Activated T-cell treated with anti-CD3 and anti-CD28 coated beads, Interleukin-2, amount 50 U/mL, for 48 hours (primary cell): ENCODE measurements around the gene GPX4.

Experiments
- DNase-seq, 2 experiments: peaks; one replicate each; pipeline ENCODE4 v3.0.0-alpha.2; 2020

Gene GPX4, protein sequence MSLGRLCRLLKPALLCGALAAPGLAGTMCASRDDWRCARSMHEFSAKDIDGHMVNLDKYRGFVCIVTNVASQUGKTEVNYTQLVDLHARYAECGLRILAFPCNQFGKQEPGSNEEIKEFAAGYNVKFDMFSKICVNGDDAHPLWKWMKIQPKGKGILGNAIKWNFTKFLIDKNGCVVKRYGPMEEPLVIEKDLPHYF

DNA sequence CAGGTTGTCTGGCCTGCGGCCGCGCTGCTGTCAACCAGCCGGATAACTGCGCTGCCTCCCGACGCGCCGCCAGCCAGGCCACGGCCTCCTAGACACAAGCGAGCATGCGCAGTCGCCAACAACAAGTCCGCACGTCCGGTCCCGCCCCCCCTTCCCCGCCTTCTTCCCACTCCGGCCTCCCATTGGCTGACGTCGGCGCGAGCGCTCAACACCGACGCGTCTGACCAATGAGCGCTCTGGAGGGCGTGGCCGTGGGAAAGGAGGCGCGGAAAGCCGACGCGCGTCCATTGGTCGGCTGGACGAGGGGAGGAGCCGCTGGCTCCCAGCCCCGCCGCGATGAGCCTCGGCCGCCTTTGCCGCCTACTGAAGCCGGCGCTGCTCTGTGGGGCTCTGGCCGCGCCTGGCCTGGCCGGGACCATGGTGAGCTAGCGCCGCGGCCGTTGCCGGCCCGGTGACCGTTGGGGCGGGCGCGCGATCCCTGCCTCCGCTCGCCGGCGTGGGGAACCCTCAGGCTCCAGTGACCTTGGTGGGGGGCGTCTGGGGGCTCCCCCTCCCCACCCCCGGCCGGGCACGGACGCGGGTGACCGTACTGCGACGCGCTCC lies at the start of gene GPX4:
Gene GPX4 (plus strand): TSS at position 287 of the 603 bp plus-strand sequence. CDS start 50 bp downstream, at position 337.
- peak; percentile 98 for DNase-seq

DNA sequence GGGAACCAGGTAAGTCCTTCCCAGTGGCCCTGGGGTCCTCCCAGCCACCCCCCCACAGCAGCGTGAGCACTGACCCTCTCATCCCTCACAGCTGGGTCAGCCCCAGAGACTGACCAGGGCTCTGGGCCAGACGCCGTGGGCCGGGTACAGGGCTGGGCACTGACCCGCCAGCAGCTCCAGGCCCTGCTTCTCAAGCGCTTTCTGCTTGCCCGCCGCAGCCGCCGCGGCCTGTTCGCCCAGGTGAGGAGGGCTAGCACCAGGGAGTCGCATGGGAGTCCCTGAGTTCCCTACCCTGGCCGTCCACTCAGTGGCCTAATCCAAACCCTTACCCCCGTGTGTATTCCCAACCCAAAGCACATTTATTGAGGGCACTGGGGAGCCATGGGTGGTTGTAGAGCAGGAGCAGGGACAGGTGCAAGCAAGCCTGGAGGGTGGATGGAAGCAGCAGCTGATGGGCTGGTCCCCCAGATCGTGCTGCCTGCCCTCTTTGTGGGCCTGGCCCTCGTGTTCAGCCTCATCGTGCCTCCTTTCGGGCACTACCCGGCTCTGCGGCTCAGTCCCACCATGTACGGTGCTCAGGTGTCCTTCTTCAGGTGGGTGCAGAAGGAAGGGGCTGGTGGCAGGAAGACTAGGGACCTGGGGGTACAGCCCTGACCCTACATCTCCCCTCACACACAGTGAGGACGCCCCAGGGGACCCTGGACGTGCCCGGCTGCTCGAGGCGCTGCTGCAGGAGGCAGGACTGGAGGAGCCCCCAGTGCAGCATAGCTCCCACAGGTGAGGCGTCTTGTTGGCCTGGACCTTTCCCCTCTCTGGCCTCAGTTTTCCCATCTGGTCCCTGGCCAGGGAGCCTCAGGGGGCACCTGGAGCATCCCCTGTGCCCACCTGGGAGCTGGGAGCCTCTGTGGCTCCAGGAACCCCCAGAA lies 49.4 kb upstream of the GPX4 start:
- no peak for DNase-seq

DNA sequence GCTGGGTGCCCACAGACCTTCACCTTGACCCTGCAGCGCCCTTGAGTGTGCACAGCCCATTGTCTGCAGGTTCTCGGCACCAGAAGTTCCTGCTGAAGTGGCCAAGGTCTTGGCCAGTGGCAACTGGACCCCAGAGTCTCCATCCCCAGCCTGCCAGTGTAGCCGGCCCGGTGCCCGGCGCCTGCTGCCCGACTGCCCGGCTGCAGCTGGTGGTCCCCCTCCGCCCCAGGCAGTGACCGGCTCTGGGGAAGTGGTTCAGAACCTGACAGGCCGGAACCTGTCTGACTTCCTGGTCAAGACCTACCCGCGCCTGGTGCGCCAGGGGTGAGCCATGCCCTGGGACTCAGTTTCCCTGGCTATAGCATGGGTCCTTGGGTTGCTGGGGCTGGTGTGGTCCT lies 48.8 kb upstream of the GPX4 start:
- DNase-seq = no peak

DNA sequence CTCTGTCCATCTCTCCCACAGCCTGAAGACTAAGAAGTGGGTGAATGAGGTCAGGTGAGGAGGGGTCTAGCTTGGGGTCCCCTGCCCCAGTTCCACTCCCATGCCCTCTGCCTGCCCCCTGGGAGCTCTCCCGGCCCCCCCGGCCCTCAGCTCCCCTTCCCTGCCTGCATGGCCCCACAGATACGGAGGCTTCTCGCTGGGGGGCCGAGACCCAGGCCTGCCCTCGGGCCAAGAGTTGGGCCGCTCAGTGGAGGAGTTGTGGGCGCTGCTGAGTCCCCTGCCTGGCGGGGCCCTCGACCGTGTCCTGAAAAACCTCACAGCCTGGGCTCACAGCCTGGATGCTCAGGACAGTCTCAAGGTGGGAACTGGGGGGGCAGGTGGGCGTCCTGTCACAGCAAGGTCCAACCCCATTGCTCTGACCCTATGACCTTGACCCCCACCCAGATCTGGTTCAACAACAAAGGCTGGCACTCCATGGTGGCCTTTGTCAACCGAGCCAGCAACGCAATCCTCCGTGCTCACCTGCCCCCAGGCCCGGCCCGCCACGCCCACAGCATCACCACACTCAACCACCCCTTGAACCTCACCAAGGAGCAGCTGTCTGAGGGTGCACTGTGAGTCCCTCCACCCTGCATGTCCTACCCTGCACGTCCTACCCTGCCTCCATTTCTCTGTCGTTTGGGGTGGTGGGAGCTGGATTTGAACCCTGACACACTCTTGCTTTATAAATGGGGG lies 47.7 kb upstream of the GPX4 start:
- no peak for DNase-seq

DNA sequence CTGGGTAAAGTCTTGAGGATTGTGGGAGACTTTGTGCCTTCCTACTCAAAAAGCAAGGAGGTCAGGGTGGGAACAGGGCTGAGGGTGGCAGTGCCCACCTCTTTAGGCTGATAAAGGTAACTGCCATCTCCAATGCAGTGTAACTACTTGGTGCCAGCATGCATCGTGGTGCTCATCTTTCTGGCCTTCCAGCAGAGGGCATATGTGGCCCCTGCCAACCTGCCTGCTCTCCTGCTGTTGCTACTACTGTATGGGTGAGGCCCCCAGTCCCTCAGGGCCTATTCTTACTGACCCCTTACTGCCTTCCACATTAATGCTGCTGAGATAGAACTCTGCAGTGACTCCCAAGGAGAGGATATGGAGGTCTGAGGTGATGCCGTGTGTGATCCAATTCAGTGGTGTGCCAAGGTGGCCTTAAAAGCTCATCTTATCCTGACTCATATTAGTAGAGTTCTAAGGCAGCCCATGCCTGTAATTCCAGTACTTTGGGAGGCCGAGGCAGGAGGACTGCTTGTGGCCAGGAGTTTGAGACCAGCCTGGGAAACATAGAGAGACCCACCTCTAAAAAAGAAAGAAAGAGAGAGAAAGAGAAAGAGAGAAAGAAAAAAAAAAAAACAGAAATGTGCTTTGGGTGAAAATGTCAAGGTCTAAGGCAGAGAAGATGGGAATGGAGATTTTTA lies 46.5 kb upstream of the GPX4 start:
- DNase-seq = peak; percentile 49 to 56

DNA sequence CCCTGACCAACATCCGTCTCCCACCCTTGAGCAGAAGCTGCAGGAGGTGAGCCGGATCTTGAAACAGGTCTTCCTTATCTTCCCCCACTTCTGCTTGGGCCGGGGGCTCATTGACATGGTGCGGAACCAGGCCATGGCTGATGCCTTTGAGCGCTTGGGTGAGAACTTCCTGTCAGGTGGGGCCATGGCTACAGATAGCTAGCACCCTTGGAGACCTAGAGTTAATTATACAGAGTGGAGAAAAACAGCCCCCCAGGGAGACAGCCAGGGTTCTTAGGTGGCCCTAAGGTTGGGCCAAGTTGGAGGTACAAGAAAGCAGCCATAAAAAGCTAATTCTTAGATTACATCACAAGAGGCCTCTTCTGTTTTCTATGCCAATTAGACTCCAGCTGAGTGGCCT lies 45.7 kb upstream of the GPX4 start:
- no peak for DNase-seq

DNA sequence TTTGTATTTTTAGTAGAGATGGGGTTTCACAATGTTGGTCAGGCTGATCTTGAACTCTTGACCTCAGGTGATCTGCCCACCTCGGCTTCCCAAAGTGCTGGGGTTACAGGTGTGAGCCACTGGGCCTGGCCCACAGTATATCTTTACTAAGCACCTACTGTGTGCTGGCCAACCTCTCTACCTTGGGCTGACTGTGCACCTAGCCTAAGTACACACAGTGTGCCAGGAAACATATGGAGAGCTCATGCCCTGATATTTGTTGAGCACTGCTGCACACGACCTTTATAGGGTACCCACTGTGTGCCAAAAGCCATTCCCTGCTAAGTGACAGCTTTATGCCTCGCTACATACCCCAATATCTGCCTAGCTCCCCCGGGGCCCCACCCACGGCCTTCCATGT lies 43.1 kb upstream of the GPX4 start:
- DNase-seq = no peak

DNA sequence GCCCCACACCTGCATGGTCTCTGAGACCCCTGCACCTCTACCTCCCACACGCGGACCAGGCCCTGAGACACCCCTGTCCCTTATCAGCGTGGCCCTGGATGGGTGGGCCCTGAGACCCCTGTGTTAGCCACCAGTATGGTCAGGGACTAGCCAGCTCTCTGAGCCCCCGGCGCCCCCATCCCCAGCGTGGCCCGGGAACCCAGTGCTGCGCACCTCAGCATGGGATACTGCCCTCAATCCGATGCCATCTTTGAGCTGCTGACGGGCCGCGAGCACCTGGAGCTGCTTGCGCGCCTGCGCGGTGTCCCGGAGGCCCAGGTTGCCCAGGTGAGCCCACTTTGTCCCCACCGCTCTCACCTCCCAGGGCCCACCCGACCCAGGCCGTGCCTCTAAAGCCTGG lies 41.8 kb upstream of the GPX4 start:
- DNase-seq = no peak

DNA sequence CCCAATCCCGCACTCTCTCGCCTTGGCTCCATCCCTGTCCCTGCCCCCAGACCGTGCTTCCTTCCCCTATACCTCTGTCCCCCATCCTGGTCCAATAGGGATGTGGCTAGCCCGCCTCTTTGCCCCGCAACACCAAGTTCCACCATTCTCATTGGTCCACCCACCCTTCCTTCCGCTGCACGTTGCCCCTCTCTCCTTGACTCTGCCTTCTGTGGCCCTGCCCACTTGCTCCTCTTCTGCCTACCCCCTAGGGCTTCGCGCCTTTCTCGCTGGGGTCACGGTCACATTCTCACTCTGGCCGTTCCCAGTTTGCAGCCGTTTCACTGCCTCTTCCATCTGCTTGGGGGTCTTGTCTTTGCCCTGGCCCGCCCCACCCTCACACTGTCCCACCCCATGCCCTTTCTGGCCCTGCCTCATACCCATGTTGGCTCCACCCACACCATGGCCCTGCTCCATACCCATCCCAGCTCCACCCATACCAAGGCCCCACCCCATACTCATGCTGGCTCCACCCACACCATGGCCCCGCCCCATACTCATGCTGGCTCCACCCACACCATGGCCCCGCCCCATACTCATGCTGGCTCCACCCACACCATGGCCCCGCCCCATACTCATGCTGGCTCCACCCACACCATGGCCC lies 41.3 kb upstream of the GPX4 start:
- DNase-seq = no peak

DNA sequence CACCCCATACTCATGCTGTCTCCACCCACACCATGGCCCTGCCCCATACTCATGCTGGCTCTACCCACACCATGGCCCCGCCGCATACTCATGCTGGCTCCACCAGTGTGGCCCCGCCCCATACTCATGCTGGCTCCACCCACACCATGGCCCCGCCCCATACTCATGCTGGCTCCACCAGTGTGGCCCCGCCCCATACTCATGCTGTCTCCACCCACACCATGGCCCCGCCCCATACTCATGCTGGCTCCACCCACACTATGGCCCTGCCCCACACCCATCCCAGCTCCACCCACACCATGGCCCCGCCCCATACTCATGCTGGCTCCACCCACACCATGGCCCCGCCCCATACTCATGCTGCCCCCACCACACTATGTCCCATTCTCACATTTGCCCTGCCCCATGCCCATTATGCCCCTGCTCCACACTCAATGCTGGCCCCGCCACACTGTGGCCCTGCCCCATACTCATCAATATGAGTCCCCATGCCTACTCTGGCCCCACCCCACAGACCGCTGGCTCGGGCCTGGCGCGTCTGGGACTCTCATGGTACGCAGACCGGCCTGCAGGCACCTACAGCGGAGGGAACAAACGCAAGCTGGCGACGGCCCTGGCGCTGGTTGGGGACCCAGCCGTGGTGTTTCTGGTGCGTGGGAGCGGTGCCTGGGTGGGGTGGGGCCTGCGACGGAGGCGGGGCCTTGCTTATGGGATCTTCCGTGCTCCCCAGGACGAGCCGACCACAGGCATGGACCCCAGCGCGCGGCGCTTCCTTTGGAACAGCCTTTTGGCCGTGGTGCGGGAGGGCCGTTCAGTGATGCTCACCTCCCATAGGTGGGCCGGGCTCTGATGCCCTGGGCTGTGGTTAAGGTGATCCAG lies 40.5 kb upstream of the GPX4 start:
- peak; percentile 87 to 88 for DNase-seq

DNA sequence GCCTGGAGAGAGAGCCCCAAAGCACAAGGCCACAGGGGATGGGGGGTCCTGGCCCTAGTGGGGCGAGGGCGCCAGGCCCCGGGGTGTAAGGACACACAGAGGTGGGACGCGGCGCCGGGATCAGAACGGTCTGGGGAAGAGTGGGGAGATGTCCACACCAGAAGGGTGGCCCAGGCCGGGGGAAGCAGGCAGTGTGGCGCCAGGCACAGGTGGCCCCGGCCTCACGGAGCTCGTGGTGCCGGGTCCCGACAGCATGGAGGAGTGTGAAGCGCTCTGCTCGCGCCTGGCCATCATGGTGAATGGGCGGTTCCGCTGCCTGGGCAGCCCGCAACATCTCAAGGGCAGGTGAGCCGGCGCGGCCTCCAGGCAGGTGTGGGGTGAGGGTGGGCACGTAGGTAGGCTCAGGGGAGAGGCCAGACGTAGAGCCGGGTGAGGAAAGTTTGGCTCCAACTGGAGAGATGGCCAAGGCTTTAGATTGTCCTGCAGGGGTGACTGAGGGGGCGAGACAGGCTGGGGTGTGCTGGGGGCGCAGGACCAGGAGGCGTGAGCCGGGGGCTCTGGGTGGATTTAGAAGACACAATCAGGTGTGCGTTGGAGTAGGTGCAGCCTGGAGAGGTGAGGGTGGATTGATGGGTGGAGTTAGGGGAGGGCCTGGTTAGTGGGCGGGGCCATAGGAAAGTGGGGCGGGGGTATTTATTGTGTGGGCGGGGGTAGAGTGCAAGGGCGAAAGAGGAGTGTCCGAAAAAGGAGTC lies 39.7 kb upstream of the GPX4 start:
- DNase-seq = no peak

DNA sequence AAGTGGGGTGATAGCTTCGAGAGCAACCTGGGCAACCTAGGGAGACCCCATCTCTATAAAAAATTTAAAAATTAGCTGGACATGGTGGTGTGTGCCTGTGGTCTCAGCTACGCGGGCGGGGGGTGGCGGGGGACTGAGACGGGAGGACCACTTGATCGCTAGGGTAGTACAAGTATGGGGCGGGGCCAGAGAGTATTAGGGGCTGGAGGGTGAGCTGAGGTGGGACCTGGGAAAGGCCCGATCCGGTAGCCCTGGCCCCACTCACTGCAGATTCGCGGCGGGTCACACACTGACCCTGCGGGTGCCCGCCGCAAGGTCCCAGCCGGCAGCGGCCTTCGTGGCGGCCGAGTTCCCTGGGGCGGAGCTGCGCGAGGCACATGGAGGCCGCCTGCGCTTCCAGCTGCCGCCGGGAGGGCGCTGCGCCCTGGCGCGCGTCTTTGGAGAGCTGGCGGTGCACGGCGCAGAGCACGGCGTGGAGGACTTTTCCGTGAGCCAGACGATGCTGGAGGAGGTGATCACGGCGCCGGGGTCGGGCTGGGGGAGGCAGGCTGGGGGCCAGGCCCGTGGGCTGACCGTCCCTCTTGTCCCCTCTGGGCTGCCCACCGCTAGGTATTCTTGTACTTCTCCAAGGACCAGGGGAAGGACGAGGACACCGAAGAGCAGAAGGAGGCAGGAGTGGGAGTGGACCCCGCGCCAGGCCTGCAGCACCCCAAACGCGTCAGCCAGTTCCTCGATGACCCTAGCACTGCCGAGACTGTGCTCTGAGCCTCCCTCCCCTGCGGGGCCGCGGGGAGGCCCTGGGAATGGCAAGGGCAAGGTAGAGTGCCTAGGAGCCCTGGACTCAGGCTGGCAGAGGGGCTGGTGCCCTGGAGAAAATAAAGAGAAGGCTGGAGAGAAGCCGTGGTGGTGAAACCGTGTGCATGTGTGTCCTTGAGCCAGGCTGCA lies 38.9 kb upstream of the GPX4 start:
- DNase-seq = peak; percentile 82 to 86

DNA sequence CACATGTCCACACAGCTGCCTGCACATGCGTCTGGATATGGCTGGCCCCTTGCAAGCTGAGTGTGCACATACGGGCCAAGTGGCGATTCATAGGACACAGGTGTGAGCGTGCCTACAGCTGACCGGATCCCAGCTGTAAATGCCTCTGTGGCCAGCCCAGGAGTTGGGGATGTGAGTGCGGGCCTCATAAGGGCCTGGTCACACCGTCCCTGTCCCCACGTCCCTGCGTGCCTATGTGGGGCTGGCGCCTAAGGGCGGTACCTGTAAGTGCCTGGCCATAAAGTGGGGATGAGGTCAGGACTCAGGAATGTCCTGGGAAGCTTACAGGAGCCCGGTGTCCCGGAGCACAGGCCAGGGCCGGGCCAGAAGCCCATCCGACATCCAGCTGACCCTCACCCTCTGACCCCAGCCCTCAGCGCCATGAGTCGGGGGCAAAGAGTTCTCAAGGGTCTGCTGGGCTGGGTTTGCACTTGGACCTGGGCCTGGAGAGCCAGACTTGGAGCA lies 38.1 kb upstream of the GPX4 start:
- peak in 1 of 2 experiments; percentile 35 for DNase-seq

DNA sequence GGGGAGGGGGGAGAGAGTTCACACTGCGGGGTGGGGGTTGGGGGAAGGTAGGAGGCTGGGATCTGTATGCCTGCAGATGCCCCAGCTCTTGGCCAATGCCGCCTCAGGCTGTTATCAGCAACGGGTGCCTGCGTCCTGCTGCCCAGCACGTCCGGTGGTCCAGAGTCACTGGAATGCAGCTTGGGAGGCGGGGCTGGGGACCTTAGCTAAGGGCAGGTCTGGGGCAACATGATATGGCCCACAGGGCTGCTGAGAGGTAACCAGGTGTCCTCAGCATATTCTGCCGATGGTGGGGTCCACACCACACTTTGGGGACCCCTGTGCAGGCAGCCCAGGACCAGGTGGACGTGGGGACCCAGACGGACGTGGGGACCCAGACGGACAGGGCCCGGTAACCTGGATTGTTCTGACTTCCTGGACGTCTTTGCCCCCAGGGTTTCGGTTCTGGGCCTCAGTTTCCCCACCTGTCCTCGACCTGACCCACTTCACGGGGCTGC lies 37.5 kb upstream of the GPX4 start:
- no peak for DNase-seq

DNA sequence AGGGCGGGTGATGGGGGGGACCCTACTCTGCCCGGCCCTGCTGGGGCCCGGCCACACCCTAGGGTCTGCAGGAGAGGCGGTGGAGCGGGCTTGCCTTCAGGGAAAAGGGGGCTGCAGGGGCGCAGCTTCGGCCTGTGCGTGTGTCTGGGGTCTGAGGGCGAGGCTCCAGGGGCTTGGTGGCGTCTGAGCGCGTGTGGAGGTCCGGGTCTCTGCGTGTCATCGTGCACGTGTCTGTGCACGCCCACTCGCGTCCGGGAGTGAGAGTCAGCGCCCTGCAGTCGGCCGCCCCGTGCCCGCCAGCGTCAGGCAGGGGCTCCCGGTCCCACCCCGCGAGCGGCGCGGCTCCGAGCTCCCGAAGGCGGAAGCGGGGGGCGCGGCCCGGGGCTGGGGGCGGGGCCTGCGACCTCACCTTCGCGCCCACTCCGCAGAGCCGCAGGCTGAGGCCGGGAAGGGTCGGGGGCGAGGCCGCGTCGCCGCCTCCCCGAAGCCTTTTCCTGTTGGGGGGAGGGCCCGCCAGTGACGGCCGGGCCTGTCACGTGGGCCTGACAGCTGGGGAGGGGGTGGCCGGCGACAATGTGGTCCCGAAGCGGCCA lies 37.0 kb upstream of the GPX4 start, which contains the start of gene ARHGAP45:
Gene ARHGAP45 (plus strand): TSS at position 420 of the 593 bp plus-strand sequence. CDS start 239 bp downstream, outside the sequence.
- peak; percentile 86 to 89 for DNase-seq

DNA sequence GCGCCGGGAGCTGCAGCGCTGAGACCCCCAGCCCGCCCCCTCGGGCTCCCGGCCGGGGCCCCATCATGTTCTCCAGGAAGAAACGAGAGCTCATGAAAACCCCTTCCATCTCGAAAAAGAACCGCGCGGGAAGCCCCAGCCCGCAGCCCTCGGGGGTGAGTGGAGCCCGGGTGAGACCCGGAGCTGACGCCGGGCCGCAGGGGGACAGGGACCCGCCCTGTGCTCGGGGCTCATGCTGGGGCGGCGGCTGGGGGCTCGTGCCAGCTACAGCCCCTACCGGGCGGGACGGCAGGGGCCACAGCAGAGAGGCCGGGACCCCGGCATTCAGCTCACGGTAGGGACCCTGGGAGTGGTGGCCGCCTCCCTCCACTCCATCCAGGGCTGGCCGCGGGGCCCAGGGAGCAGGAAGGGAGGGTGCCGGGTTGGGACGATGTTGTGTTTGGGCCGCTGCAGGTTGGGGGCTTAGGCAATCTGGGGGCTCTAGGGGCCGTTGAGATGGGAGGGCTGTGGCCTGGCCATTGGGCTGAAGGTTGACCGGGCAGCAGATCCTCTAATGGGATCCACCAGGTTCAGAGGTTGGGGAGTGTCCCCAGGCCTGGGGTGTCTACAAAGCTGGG lies 36.3 kb upstream of the GPX4 start:
- no peak for DNase-seq
